CD14-positive monocyte (primary cell): ENCODE measurements around the gene HADHA. TPM values are rescaled to one million over a fixed set of nuclear protein-coding genes. Genes with fewer than 3 reads are reported as not detected.

ENCODE experiments used
- DNase-seq, 3 donors: peaks; one replicate each; pipeline ENCODE4 v3.0.0-alpha.2; 2011 to 2022
- H2AFZ ChIP-seq: 2 replicates; pipeline ENCODE4 v1.6.0; 2012; ENCODE audit warnings: mild to moderate bottlenecking, low read depth, low read length, inconsistent platforms; ENCODE audit not compliant: insufficient read depth, poor library complexity, severe bottlenecking
- H3K27ac ChIP-seq, 2 donors: 1 replicate in 1 of 2; 2 replicates in 1 of 2; pipeline ENCODE4 v1.5.1; 2012 to 2013; ENCODE audit warnings: low read length in 2 of 2, control low read depth in 1 of 2, inconsistent platforms in 1 of 2, low read depth in 1 of 2, mild to moderate bottlenecking in 1 of 2
- H3K27me3 ChIP-seq, 2 donors: one replicate each; pipeline versions ENCODE4 v1.6.0 to v1.6.1; 2011 to 2013; ENCODE audit warnings: low read length in 2 of 2; ENCODE audit not compliant: control insufficient read depth in 2 of 2, insufficient read depth in 2 of 2
- H3K36me3 ChIP-seq, 2 donors: replicated peaks in 1 of 2; 1 replicate in 1 of 2; 2 replicates in 1 of 2; pipeline versions ENCODE4 v1.5.1 to v1.6.1; 2012 to 2013; ENCODE audit warnings: low read length in 2 of 2, control low read depth in 1 of 2, inconsistent platforms in 1 of 2, mild to moderate bottlenecking in 1 of 2; ENCODE audit not compliant: insufficient read depth in 2 of 2, control insufficient read depth in 1 of 2
- H3K4me1 ChIP-seq, 2 donors: 1 replicate in 1 of 2; 2 replicates in 1 of 2; pipeline versions ENCODE4 v1.5.1 to v1.6.1; 2012 to 2013; ENCODE audit warnings: low read length in 2 of 2, control low read depth in 1 of 2, inconsistent platforms in 1 of 2, mild to moderate bottlenecking in 1 of 2, moderate library complexity in 1 of 2; ENCODE audit not compliant: insufficient read depth in 2 of 2, control insufficient read depth in 1 of 2
- H3K4me2 ChIP-seq: replicated peaks from 2 replicates; pipeline ENCODE3; 2012; ENCODE audit warnings: low read length, moderate library complexity, mild to moderate bottlenecking; ENCODE audit not compliant: poor library complexity, severe bottlenecking; ENCODE audit errors: extremely low read depth
- H3K4me3 ChIP-seq, 3 experiments: fragments of 200-600 bp in 1 of 3; sonication (generic) in 1 of 3; replicated peaks in 1 of 3; 1 replicate in 2 of 3; 2 replicates in 1 of 3; pipeline ENCODE4 v1.5.1; 2011 to 2013; ENCODE audit warnings: low read length in 3 of 3, mild to moderate bottlenecking in 3 of 3, control low read depth in 2 of 3, low read depth in 2 of 3, inconsistent platforms in 1 of 3, moderate library complexity in 1 of 3
- H3K79me2 ChIP-seq: 2 replicates; pipeline ENCODE4 v1.6.0; 2012; ENCODE audit warnings: mild to moderate bottlenecking, control low read depth, inconsistent platforms, low read length, moderate library complexity; ENCODE audit not compliant: insufficient read depth
- H3K9ac ChIP-seq: 2 replicates; pipeline ENCODE4 v1.6.0; 2017; ENCODE audit warnings: low read length, mild to moderate bottlenecking; ENCODE audit not compliant: insufficient read depth, poor library complexity, severe bottlenecking
- H3K9me3 ChIP-seq, 2 donors: replicated peaks in 1 of 2; 1 replicate in 1 of 2; 2 replicates in 1 of 2; pipeline versions ENCODE4 v1.5.1 to v1.6.1; 2012 to 2013; ENCODE audit warnings: low read length in 2 of 2, control low read depth in 1 of 2; ENCODE audit not compliant: control insufficient read depth in 1 of 2, insufficient read depth in 1 of 2
- H4K20me1 ChIP-seq: 2 replicates; pipeline ENCODE4 v1.6.0; 2012; ENCODE audit warnings: mild to moderate bottlenecking, low read length, control low read depth, moderate library complexity; ENCODE audit not compliant: insufficient read depth
- H3K27ac Mint-ChIP-seq, 7 donors: one replicate each; pipeline ENCODE4 v1.8.0; 2020; ENCODE audit warnings: mild to moderate bottlenecking in 7 of 7, mixed read lengths in 7 of 7, moderate library complexity in 6 of 7, inconsistent platforms in 2 of 7
- H3K27me3 Mint-ChIP-seq, 3 donors: one replicate each; pipeline ENCODE4 v1.8.0; 2021 to 2022; ENCODE audit warnings: low read depth in 3 of 3, mild to moderate bottlenecking in 3 of 3, mixed read lengths in 3 of 3, moderate library complexity in 3 of 3, inconsistent platforms in 1 of 3
- H3K36me3 Mint-ChIP-seq, 2 donors: one replicate each; pipeline ENCODE4 v1.8.0; 2020; ENCODE audit warnings: mixed read lengths in 2 of 2, inconsistent platforms in 1 of 2, mild to moderate bottlenecking in 1 of 2
- H3K4me1 Mint-ChIP-seq: one replicate; pipeline ENCODE4 v1.8.0; 2020; ENCODE audit warnings: mild to moderate bottlenecking, mixed read lengths
- H3K4me3 Mint-ChIP-seq, 2 donors: one replicate each; pipeline ENCODE4 v1.8.0; 2020; ENCODE audit warnings: mild to moderate bottlenecking in 2 of 2, mixed read lengths in 2 of 2, moderate library complexity in 1 of 2
- H3K9me3 Mint-ChIP-seq, 7 donors: one replicate each; pipeline ENCODE4 v1.8.0; 2020 to 2022; ENCODE audit warnings: mixed read lengths in 7 of 7, mild to moderate bottlenecking in 6 of 7, moderate library complexity in 6 of 7, inconsistent platforms in 2 of 7
- WGBS: methylation state at CpG from one replicate; pipeline ENCODE4 v1.1.5; 2013; ENCODE audit warnings: missing lambda C conversion rate; ENCODE audit not compliant: insufficient coverage; 5-methylcytosine and 5-hydroxymethylcytosine counted together
- intact Hi-C, 2 donors: fragments of 100-400 bp; cut with micrococcal nuclease; formaldehyde crosslinking; loops; one replicate each; pipeline versions ENCODE4 v1.15.0 to v1.15.1; 2023
- polyA minus RNA-seq: library from RNA; depleted of rRNA, polyadenylated mRNA; stranded (reverse); fragments of >200 nt; gene quantifications from 2 replicates; pipeline ENCODE4 v1.2.3, GENCODE V29; 2012
- polyA plus RNA-seq, 3 donors: library from polyadenylated mRNA; depleted of rRNA in 1 of 3; unstranded in 2 of 3; stranded (reverse) in 1 of 3; fragments of 300-500 nt in 2 of 3; fragments of >200 nt in 1 of 3; fragmentation: Illumina TruSeq in 2 of 3; gene quantifications; 1 replicate in 2 of 3; 2 replicates in 1 of 3; pipeline ENCODE4 v1.2.3, GENCODE V29; 2012 to 2021
- total RNA-seq, 12 experiments: library from RNA in 1 of 12; stranded (reverse) in 1 of 12; fragments of 120-200 nt in 1 of 12; gene quantifications; one replicate each; pipeline ENCODE4 v1.2.4 and lab custom pipeline; 2013 to 2026; ENCODE audit warnings: mixed read lengths in 6 of 12, inconsistent platforms in 1 of 12
- TF ChIP-seq, protein P1 (sequence below): fragments of 200-600 bp; IDR thresholded peaks from one replicate; pipeline ENCODE4 v1.8.0; 2022; ENCODE audit warnings: antibody characterized with exemption, mild to moderate bottlenecking

HADHA gene
- 250 TPM for total RNA-seq (2013)
- polyA plus RNA-seq (100 to 1,000 TPM in 2 of 3 donors, 10 to 100 TPM in 1; 60.2 to 187 (median 155) TPM), polyA minus RNA-seq (76.1 and 135 TPM in 2 replicates), total RNA-seq (lab: John Stamatoyannopoulos, UW) (103 to 289 (median 226) reads per million in 11 experiments)

DNA sequence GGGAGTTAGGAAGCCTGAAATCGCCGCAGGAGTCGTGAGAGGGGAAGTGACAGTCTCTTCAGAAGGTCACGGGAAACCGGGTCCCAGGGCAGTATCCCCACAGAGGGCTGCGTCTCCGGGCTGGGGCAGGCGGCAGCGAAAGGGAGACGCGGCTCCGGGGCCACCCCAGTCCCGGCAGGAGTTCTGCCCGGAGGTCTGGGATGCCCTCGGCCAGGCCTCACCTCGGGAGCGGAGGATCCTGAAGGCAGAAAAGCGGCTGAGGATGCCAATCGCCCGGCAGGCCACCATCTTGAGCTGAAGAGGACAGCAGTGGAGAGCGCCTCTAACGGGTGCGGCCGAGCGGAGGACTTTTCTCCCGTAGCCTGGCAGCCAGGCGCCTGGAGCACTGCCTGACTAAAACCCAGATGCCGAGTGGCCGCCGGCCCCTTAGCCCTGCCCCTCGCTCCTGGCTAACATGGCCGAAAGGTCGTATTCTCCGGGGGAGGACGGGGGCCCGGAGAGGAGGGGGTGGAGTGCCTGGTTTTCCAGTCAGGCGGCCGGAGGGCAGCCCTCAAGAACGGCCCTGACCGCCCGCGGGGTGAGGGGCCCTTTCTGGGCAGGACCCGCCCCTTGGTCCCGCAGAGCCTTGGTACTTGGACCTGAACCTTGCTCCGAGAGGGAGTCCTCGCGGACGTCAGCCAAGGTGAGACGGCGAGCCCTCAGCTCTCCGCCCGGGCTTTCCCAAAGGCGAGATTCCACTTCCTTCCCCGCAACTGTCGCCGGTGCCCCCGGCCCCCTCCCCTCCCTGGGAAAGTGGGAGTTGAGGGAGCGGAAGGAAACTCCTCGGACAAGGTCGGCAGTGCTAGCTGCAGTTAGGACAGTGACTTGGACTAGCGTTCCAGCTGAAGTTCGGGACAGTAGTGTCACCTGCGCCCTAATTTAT lies at the start of gene HADHA, which contains the start of gene HADHB:
Gene HADHA (minus strand): TSS at position 324 of the 922 bp plus-strand sequence. CDS start 36 bp downstream, at position 288.
Gene HADHB (plus strand): TSS at position 631 of the 922 bp plus-strand sequence. CDS start 9,316 bp downstream, outside the sequence.
- Histone ChIP-seq H3K4me3 (peak within 1 kb of the TSS; percentile 76 to 97 (median 79)), H2AFZ (peak within 1 kb of the TSS; percentile 97), H3K9ac (peak within 1 kb of the TSS; percentile 95), H3K4me2 (peak within 1 kb of the TSS; percentile 96), H3K4me1 (peaks cover 46 to 63% of the 10 kb centered on the region in 2 donors), H4K20me1 (peaks cover 78% of the 10 kb centered on the region), H3K36me3 (no peaks in the 10 kb centered on the region), H3K79me2 (peaks cover 98% of the 10 kb centered on the region), H3K27ac (peak within 1 kb of the TSS; percentile 97 to 98), H3K9me3 (no peaks in the 10 kb centered on the region), H3K27me3 (no peaks in the 10 kb centered on the region)
- TF ChIP-seq, protein P1, sequence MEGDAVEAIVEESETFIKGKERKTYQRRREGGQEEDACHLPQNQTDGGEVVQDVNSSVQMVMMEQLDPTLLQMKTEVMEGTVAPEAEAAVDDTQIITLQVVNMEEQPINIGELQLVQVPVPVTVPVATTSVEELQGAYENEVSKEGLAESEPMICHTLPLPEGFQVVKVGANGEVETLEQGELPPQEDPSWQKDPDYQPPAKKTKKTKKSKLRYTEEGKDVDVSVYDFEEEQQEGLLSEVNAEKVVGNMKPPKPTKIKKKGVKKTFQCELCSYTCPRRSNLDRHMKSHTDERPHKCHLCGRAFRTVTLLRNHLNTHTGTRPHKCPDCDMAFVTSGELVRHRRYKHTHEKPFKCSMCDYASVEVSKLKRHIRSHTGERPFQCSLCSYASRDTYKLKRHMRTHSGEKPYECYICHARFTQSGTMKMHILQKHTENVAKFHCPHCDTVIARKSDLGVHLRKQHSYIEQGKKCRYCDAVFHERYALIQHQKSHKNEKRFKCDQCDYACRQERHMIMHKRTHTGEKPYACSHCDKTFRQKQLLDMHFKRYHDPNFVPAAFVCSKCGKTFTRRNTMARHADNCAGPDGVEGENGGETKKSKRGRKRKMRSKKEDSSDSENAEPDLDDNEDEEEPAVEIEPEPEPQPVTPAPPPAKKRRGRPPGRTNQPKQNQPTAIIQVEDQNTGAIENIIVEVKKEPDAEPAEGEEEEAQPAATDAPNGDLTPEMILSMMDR = no peak
- Mint-ChIP-seq H3K4me1 (peaks cover 62% of the 10 kb centered on the region), H3K9me3 (peaks cover 0 to 2% (median 0%) of the 10 kb centered on the region in 7 donors), H3K4me3 (peak within 1 kb of the TSS; percentile 98 to 99), H3K27ac (peak within 1 kb of the TSS; percentile 98 to 100 (median 100)), H3K36me3 (peaks cover 2 to 5% of the 10 kb centered on the region in 2 donors), H3K27me3 (no peaks in the 10 kb centered on the region)
- peak; percentile 80 to 84 (median 83) for DNase-seq
- WGBS = 0% methylated on average over 47 of the region's 63 CpGs
- intact Hi-C loops = loop anchor here (2.0 to 10.0 kb wide), 3 partner anchors 102 to 220 kb away; partner anchors contain the start of genes ADGRF3 (in 2 of the 2) and SELENOI (in 2 of the 2)

DNA sequence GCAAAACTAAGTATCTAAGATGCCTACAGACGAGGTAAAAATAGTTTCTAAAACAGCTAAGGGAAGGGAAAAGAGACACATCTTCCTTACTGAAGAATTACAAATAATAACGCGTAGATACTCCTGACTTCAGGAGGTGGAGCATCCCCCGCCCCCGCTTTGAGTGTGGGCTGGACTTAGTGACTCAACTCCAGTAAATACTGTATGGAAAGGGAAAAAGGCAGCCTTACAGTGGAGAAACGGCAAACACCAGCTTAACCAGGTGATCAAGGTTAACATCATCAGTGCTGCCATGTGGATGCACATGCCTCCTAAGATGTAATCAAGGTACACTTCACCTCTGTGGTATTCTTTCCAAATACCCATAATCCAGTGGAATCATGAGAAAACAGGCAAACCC lies 48.2 kb upstream of the HADHA start:
- Mint-ChIP-seq H3K4me1 (peaks cover 7% of the 10 kb centered on the region), H3K27ac (no peak overlapping the region), H3K9me3 (peaks cover 0 to 2% (median 0%) of the 10 kb centered on the region in 7 donors), H3K36me3 (peaks cover 21 to 30% of the 10 kb centered on the region in 2 donors), H3K4me3 (peak overlapping the region in 1 of 2 donors; percentile 24), H3K27me3 (no peaks in the 10 kb centered on the region)
- Histone ChIP-seq H3K4me3 (no peak overlapping the region), H4K20me1 (no peaks in the 10 kb centered on the region), H3K27me3 (no peaks in the 10 kb centered on the region), H3K9me3 (no peaks in the 10 kb centered on the region), H3K4me2 (no peak overlapping the region), H3K9ac (no peak overlapping the region), H3K4me1 (no peaks in the 10 kb centered on the region), H3K79me2 (no peaks in the 10 kb centered on the region), H2AFZ (no peak overlapping the region), H3K27ac (no peak overlapping the region), H3K36me3 (peaks cover 12 to 22% of the 10 kb centered on the region in 2 donors)
- no peak for DNase-seq
- TF ChIP-seq, protein P1 = no peak
- no CpG with 5 or more reads among the region's 6 CpGs for WGBS
- intact Hi-C loops = no loop called here
